Measurements from ENCODE around the gene SLC16A12.

Gene SLC16A12

GRCh38 chr10:89390476-89391225 is 144.7 kb downstream of the SLC16A12 start:
- no peak for DNase-seq (ENCODE audit: low read depth)

GRCh38 chr10:89389254-89389653 is 146.1 kb downstream of the SLC16A12 start:
- DNase-seq (ENCODE audit: low read depth): no peak

- no peak for DNase-seq (ENCODE audit: low read depth)
These were observed 146.6 kb downstream of the SLC16A12 start for GRCh38 chr10:89388806-89389205.

- no peak for DNase-seq (ENCODE audit: low read depth)
These were observed 150.7 kb downstream of the SLC16A12 start for GRCh38 chr10:89384474-89385340.

GRCh38 chr10:89382757-89383156 is 152.6 kb downstream of the SLC16A12 start:
- no peak for DNase-seq (ENCODE audit: low read depth)

Data from activated gamma-delta T cell treated with anti-CD3 and anti-CD28 coated beads, Interleukin-2, amount 50 U/mL, for 16 hours (primary cell).